ENCODE measurements around the gene UBTF. TPM values are rescaled to one million over a fixed set of nuclear protein-coding genes. Genes with fewer than 3 reads are reported as not detected.

UBTF gene
- total and polyA plus RNA-seq, 9 of the 15 experiments (the other 6 are each of a cell fraction or from before 2014, with no cell fraction given): 1.2 to 113 (median 83.6) TPM

DNA sequence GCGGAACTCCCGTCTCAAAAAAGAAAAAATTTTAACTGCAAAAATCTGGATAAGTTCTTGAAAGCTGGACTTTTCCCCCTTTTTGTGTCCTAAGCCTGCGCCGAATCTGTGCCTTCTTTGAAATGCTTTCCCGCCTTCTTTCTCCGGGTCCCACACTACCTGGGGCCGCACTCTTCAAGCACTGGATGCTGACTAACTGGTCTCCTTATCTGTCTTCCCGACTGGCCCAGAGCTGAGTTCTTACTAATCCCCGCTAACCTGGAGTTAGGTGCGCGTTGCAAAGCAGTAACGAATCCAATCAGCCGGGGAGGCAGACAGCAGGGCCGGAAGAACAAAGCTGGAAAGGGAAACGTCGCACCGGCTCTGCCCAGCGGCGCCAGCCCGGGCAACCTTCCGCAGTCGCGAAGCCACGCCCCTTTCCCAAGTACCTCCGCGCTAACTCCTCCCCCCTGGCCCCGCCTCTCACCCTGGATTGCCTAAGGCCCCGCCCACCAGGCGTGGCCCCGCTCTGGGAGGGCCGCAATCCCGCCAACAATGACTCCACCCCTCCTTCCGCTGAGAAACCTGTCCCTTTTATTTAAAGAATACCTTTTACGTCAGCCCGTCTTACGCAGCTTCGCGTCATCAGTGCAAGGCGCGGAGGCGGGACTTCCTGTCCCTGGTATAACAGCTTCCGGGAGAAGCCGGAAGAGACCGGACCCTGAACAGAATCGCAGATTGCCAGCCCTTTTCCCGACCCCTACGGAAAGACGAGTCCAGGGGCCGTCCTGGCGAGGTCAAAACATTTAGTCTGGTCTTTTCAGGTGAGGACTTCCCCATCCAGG, 33.0 kb downstream of the UBTF start, which contains the start of gene TMUB2 (continued):
- TF ChIP-seq ATF7 (IDR thresholded peaks at IDR 0.05) (peak; percentile 94), EZH2 (IDR thresholded peaks at IDR 0.05; ENCODE audit: borderline replicate concordance, low read depth, low read length) (no peak), RBBP5 (IDR thresholded peaks at IDR 0.05; ENCODE audit: borderline replicate concordance, insufficient read depth, low read length, poor library complexity, severe bottlenecking) (peak; percentile 77), ZZZ3 (IDR thresholded peaks at IDR 0.05) (no peak), HDAC6 (IDR thresholded peaks at IDR 0.05; ENCODE audit: low read depth, low read length) (no peak), ELK3 (CRISPR knock-in tag; IDR thresholded peaks at IDR 0.05) (no peak), NELFE (IDR thresholded peaks at IDR 0.05; ENCODE audit: insufficient read depth, insufficient read length) (no peak), KAT2B (IDR thresholded peaks at IDR 0.05; ENCODE audit: low read depth, low read length) (no peak), ATF1 (CRISPR knock-in tag; IDR thresholded peaks at IDR 0.05) (peak; percentile 82), ATF1 (tag; IDR thresholded peaks at IDR 0.05) (peak; percentile 99), MLLT1 (IDR thresholded peaks at IDR 0.05) (no peak), TCF7L2 (IDR thresholded peaks at IDR 0.05; ENCODE audit: low read depth, low read length) (no peak), ETS1 (conservative IDR thresholded peaks at IDR 0.05; ENCODE audit: control insufficient read depth, low read depth, low read length) (peak; percentile 9; the same call in 1 of the 2 replicates), NFRKB (IDR thresholded peaks at IDR 0.05; ENCODE audit: low read depth) (no peak), FOXM1 (IDR thresholded peaks at IDR 0.05; ENCODE audit: low read depth) (peak; percentile 63; the same call in 1 of the 2 replicates), FOXM1 (CRISPR knock-in tag; IDR thresholded peaks at IDR 0.05; ENCODE audit: low read depth) (no peak), FIP1L1 (IDR thresholded peaks at IDR 0.05; ENCODE audit: low read depth, low read length, poor library complexity, severe bottlenecking) (no peak), ZNF551 (CRISPR knock-in tag; IDR thresholded peaks at IDR 0.05) (no peak), SLC30A9 (CRISPR knock-in tag; IDR thresholded peaks at IDR 0.05) (no peak)
- TF ChIP-seq, protein P1, sequence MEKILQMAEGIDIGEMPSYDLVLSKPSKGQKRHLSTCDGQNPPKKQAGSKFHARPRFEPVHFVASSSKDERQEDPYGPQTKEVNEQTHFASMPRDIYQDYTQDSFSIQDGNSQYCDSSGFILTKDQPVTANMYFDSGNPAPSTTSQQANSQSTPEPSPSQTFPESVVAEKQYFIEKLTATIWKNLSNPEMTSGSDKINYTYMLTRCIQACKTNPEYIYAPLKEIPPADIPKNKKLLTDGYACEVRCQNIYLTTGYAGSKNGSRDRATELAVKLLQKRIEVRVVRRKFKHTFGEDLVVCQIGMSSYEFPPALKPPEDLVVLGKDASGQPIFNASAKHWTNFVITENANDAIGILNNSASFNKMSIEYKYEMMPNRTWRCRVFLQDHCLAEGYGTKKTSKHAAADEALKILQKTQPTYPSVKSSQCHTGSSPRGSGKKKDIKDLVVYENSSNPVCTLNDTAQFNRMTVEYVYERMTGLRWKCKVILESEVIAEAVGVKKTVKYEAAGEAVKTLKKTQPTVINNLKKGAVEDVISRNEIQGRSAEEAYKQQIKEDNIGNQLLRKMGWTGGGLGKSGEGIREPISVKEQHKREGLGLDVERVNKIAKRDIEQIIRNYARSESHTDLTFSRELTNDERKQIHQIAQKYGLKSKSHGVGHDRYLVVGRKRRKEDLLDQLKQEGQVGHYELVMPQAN (IDR thresholded peaks at IDR 0.05; ENCODE audit: borderline replicate concordance): peak; percentile 86
- TF ChIP-seq, protein P2, sequence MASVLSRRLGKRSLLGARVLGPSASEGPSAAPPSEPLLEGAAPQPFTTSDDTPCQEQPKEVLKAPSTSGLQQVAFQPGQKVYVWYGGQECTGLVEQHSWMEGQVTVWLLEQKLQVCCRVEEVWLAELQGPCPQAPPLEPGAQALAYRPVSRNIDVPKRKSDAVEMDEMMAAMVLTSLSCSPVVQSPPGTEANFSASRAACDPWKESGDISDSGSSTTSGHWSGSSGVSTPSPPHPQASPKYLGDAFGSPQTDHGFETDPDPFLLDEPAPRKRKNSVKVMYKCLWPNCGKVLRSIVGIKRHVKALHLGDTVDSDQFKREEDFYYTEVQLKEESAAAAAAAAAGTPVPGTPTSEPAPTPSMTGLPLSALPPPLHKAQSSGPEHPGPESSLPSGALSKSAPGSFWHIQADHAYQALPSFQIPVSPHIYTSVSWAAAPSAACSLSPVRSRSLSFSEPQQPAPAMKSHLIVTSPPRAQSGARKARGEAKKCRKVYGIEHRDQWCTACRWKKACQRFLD (CRISPR knock-in tag; IDR thresholded peaks at IDR 0.05): peak; percentile 68

Measured in K562 (cell line).